HEK293 (cell line): ENCODE measurements around the gene CLINT1.

Experiments
- CTCF ChIA-PET: fragments of 350-600 bp; formaldehyde crosslinking; extraction: SDS; loops from one replicate; lab custom pipeline; 2021; ENCODE audit warnings: antibody characterized with exemption; lab: Yijun Ruan, JAX
- POLR2A ChIA-PET: fragments of 300-600 bp; formaldehyde crosslinking; extraction: SDS; loops from one replicate; lab custom pipeline; 2020; ENCODE audit warnings: antibody characterized with exemption, inconsistent platforms; lab: Yijun Ruan, JAX
- H3K27ac ChIP-seq: fragments of 200-500 bp; sonication (Bioruptor generic); 2 replicates; pipeline ENCODE4 v1.5.1; 2014; ENCODE audit warnings: low read depth, low read length, control low read depth, inconsistent platforms; ENCODE audit errors: extremely low read depth
- H3K36me3 ChIP-seq, 2 experiments: fragments of 200-500 bp in 1 of 2; sonication (Bioruptor generic) in 1 of 2; 1 replicate in 1 of 2; 2 replicates in 1 of 2; pipeline ENCODE4 v1.5.1; 2014 to 2017; ENCODE audit warnings: inconsistent platforms in 2 of 2, low read length in 2 of 2; ENCODE audit not compliant: control insufficient read depth in 2 of 2, insufficient read depth in 1 of 2
- H3K4me1 ChIP-seq: fragments of 200-500 bp; sonication (Bioruptor generic); 2 replicates; pipeline ENCODE4 v1.5.1; 2014; ENCODE audit warnings: mild to moderate bottlenecking, low read length, inconsistent platforms; ENCODE audit not compliant: control insufficient read depth, insufficient read depth
- H3K4me3 ChIP-seq: 2 replicates; pipeline ENCODE4 v1.5.1; 2011; ENCODE audit warnings: low read depth, mild to moderate bottlenecking, control low read depth, low read length, moderate library complexity
- H3K9me3 ChIP-seq: fragments of 200-500 bp; sonication (Bioruptor generic); 2 replicates; pipeline ENCODE4 v1.5.1; 2014; ENCODE audit warnings: low read depth, low read length, inconsistent platforms; ENCODE audit not compliant: control insufficient read depth, insufficient read depth
- AEBP2 ChIP-seq: fragments of 450-650 bp; formaldehyde crosslinking; IDR thresholded peaks from 2 replicates; pipeline ENCODE4 v1.5.1; 2016; ENCODE audit warnings: missing biosample characterization, missing genetic modification characterization, borderline replicate concordance
- BCL6B ChIP-seq: fragments of 450-650 bp; formaldehyde crosslinking; IDR thresholded peaks from 2 replicates; pipeline ENCODE4 v1.5.1; 2017; ENCODE audit warnings: missing biosample characterization, missing genetic modification characterization
- IKZF3 ChIP-seq: fragments of 450-650 bp; IDR thresholded peaks from 2 replicates; pipeline ENCODE4 v1.5.0; 2018; ENCODE audit warnings: missing biosample characterization, mild to moderate bottlenecking, missing genetic modification characterization, moderate library complexity
- INSM2 ChIP-seq: fragments of 450-650 bp; formaldehyde crosslinking; IDR thresholded peaks from 2 replicates; pipeline ENCODE4 v1.5.1; 2016; ENCODE audit warnings: missing biosample characterization, missing genetic modification characterization
- KLF1 ChIP-seq: fragments of 450-650 bp; formaldehyde crosslinking; IDR thresholded peaks from 2 replicates; pipeline ENCODE4 v1.5.1; 2016; ENCODE audit warnings: missing biosample characterization, missing genetic modification characterization
- RBAK ChIP-seq: fragments of 450-650 bp; formaldehyde crosslinking; IDR thresholded peaks from 2 replicates; pipeline ENCODE4 v1.5.1; 2016; ENCODE audit warnings: missing biosample characterization, missing genetic modification characterization
- ZBTB1 ChIP-seq: fragments of 450-650 bp; formaldehyde crosslinking; IDR thresholded peaks from 2 replicates; pipeline ENCODE4 v1.5.1; 2016; ENCODE audit warnings: missing biosample characterization, missing genetic modification characterization
- ZBTB6 ChIP-seq: fragments of 450-650 bp; formaldehyde crosslinking; IDR thresholded peaks from 2 replicates; pipeline ENCODE4 v1.5.1; 2017; ENCODE audit warnings: missing biosample characterization, missing genetic modification characterization
- ZEB2 ChIP-seq: fragments of 450-650 bp; formaldehyde crosslinking; IDR thresholded peaks from 2 replicates; pipeline ENCODE4 v1.5.1; 2016; ENCODE audit warnings: missing biosample characterization, missing genetic modification characterization
- ZFP41 ChIP-seq: fragments of 450-650 bp; formaldehyde crosslinking; IDR thresholded peaks from 2 replicates; pipeline ENCODE4 v1.5.1; 2016; ENCODE audit warnings: missing biosample characterization, missing genetic modification characterization, borderline replicate concordance
- ZNF112 ChIP-seq: fragments of 450-650 bp; formaldehyde crosslinking; IDR thresholded peaks from 2 replicates; pipeline ENCODE4 v1.5.0; 2017; ENCODE audit warnings: missing biosample characterization, missing genetic modification characterization
- ZNF138 ChIP-seq: fragments of 450-650 bp; formaldehyde crosslinking; IDR thresholded peaks from 2 replicates; pipeline ENCODE4 v1.5.1; 2016; ENCODE audit warnings: missing biosample characterization, missing genetic modification characterization, borderline replicate concordance
- ZNF2 ChIP-seq: fragments of 450-650 bp; formaldehyde crosslinking; IDR thresholded peaks from 2 replicates; pipeline ENCODE4 v1.5.1; 2016; ENCODE audit warnings: missing biosample characterization, missing genetic modification characterization
- ZNF449 ChIP-seq: fragments of 450-650 bp; formaldehyde crosslinking; IDR thresholded peaks from 2 replicates; pipeline ENCODE4 v1.5.1; 2017; ENCODE audit warnings: missing biosample characterization, mild to moderate bottlenecking, missing genetic modification characterization, moderate library complexity
- ZNF488 ChIP-seq: fragments of 450-650 bp; formaldehyde crosslinking; IDR thresholded peaks from 2 replicates; pipeline ENCODE4 v1.5.1; 2016; ENCODE audit warnings: missing biosample characterization, missing genetic modification characterization
- ZNF561 ChIP-seq: fragments of 450-650 bp; IDR thresholded peaks from 2 replicates; pipeline ENCODE4 v1.5.1; 2018; ENCODE audit warnings: missing biosample characterization, missing genetic modification characterization, borderline replicate concordance
- ZNF610 ChIP-seq: fragments of 450-650 bp; formaldehyde crosslinking; IDR thresholded peaks from 2 replicates; pipeline ENCODE4 v1.5.1; 2016; ENCODE audit warnings: missing biosample characterization, missing genetic modification characterization, borderline replicate concordance
- ZNF701 ChIP-seq: fragments of 450-650 bp; formaldehyde crosslinking; IDR thresholded peaks from 2 replicates; pipeline ENCODE4 v1.5.1; 2016; ENCODE audit warnings: missing biosample characterization, missing genetic modification characterization
- ZNF843 ChIP-seq: fragments of 450-650 bp; formaldehyde crosslinking; IDR thresholded peaks from 2 replicates; pipeline ENCODE4 v1.5.1; 2016; ENCODE audit warnings: missing biosample characterization, missing genetic modification characterization
- TF ChIP-seq, protein P1 (sequence below): fragments of 450-650 bp; formaldehyde crosslinking; IDR thresholded peaks from 2 replicates; pipeline ENCODE4 v1.5.1; 2016; ENCODE audit warnings: missing biosample characterization, missing genetic modification characterization
- TF ChIP-seq, protein P2 (sequence below): fragments of 450-650 bp; formaldehyde crosslinking; IDR thresholded peaks from 2 replicates; pipeline ENCODE4 v1.5.1; 2016; ENCODE audit warnings: missing biosample characterization, missing genetic modification characterization

The CLINT1 gene

DNA sequence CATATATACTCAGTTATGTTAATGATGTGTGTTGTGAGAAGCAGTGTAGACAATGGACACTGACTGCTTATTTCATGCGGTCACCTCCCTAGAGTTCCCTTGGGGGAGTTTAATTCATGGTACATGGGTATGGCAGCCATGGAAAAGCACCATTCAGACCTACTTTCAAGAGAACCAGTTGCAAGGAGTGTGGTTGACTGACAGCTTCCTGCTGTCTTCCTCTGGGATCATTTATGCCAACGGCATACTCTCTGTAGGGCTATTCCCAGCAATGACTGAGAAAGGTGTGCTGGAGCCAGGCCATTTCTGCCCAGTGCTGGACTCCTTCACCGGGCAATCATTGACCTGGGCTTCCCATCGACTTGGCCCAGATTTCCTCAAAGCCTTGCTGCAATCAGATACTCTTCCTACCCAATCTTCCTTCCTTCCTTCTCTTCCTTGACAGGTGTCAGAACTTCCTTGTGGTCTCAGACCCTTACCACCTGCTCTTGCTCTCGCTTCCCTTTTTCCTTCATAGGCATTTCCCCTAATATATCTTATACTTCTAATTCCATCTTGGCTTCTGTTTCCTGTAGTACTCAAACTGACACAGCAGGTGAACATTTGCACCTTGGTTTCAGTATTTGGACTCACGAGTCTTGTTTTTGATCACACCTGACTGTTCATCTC, 3.4 kb upstream of the CLINT1 start (continued):
- TF ChIP-seq, protein P1, sequence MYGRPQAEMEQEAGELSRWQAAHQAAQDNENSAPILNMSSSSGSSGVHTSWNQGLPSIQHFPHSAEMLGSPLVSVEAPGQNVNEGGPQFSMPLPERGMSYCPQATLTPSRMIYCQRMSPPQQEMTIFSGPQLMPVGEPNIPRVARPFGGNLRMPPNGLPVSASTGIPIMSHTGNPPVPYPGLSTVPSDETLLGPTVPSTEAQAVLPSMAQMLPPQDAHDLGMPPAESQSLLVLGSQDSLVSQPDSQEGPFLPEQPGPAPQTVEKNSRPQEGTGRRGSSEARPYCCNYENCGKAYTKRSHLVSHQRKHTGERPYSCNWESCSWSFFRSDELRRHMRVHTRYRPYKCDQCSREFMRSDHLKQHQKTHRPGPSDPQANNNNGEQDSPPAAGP (tag by site-specific recombination): no peak
- no peak for TF ChIP-seq INSM2 (tag by site-specific recombination)
- TF ChIP-seq IKZF3 (tag by site-specific recombination): no peak
- TF ChIP-seq ZEB2 (tag by site-specific recombination): no peak
- TF ChIP-seq ZNF2 (tag by site-specific recombination): no peak

DNA sequence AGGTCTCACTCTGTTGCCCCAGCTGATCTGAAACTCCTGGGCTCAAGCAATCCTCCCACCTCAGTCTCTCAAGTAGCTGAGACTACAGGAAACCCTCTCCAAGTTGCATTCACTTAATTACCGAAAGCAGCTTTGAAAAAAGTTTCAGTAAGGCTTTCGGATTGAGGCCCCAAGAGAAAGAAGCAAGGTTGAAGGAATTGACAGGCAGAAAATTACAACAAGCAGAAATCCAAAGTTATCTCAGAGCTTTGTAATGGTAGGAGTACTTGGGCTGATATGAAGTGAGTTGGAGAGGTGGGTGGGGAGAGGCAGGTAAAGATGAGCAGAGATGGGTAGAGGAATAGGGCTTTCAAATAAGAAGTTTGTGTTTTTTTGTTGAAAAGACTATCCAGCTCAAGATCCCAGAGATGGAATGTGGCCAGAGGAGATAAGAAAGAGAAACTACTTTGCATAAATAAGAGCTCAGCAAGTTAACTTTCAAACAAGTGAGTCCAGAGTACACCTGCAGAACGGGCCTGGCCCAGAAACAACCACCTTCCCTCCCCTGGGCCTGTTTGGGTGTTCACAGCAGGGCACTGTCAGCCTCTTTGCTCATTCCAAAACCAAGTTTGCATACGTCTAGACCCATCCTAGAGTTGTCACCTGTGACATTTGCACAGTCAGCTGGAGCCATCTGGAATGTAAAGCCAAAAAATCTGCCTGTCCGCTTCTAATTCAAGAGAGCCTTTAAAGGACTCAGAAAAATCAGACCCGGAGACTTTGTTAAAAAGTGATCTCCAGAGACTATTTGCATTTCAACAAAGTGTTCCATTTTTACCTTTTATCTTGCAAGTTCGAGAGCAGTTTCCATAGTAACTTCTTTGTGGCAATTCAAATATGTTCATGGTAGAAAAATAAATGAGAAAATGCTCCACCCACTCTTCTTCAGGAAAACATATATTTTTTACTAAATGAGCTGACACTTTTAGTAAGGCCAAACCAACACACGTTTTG, 2.2 kb upstream of the CLINT1 start:
- Histone ChIP-seq H3K4me3 (no peak overlapping the region), H3K27ac (no peak overlapping the region), H3K9me3 (no peaks in the 10 kb centered on the region), H3K4me1 (peaks cover 4% of the 10 kb centered on the region; the same call in 1 of the 2 replicates), H3K36me3 (peaks cover 0 to 3% of the 10 kb centered on the region in 2 experiments; a peak in 1 of 3 replicates)
- ChIA-PET CTCF (interaction anchor here (0.6 to 0.7 kb wide), 3 partner anchors 11 to 288 kb away, joined by 3 to 7 read pairs (median 3); no protein-coding TSS in a partner anchor), POLR2A (interaction anchor here (0.5 kb wide), 1 partner anchor 88 kb away, joined by 4 read pairs; no protein-coding TSS in a partner anchor)
- TF ChIP-seq ZNF138 (tag by site-specific recombination) (no peak), ZBTB6 (tag by site-specific recombination) (no peak), ZNF843 (tag by site-specific recombination) (no peak), ZNF701 (tag by site-specific recombination) (no peak), ZNF610 (tag by site-specific recombination) (no peak), AEBP2 (tag by site-specific recombination) (no peak), RBAK (tag by site-specific recombination) (no peak), KLF1 (tag by site-specific recombination) (no peak), ZNF449 (tag by site-specific recombination) (no peak), ZFP41 (tag by site-specific recombination) (no peak), ZNF561 (tag by site-specific recombination) (no peak), BCL6B (tag by site-specific recombination) (no peak), ZBTB1 (tag by site-specific recombination) (no peak), ZNF112 (tag by site-specific recombination) (no peak), ZNF488 (tag by site-specific recombination) (no peak)
- TF ChIP-seq, protein P2, sequence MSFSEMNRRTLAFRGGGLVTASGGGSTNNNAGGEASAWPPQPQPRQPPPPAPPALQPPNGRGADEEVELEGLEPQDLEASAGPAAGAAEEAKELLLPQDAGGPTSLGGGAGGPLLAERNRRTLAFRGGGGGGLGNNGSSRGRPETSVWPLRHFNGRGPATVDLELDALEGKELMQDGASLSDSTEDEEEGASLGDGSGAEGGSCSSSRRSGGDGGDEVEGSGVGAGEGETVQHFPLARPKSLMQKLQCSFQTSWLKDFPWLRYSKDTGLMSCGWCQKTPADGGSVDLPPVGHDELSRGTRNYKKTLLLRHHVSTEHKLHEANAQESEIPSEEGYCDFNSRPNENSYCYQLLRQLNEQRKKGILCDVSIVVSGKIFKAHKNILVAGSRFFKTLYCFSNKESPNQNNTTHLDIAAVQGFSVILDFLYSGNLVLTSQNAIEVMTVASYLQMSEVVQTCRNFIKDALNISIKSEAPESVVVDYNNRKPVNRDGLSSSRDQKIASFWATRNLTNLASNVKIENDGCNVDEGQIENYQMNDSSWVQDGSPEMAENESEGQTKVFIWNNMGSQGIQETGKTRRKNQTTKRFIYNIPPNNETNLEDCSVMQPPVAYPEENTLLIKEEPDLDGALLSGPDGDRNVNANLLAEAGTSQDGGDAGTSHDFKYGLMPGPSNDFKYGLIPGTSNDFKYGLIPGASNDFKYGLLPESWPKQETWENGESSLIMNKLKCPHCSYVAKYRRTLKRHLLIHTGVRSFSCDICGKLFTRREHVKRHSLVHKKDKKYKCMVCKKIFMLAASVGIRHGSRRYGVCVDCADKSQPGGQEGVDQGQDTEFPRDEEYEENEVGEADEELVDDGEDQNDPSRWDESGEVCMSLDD: no peak
